NCI-H128 (cell line): ENCODE measurements around the gene CLNK.

Experiments used
- DNase-seq: peaks from one replicate; lab custom pipeline; 2025; ENCODE audit not compliant: unreplicated experiment; lab: John Stamatoyannopoulos, UW

The CLNK gene

DNA sequence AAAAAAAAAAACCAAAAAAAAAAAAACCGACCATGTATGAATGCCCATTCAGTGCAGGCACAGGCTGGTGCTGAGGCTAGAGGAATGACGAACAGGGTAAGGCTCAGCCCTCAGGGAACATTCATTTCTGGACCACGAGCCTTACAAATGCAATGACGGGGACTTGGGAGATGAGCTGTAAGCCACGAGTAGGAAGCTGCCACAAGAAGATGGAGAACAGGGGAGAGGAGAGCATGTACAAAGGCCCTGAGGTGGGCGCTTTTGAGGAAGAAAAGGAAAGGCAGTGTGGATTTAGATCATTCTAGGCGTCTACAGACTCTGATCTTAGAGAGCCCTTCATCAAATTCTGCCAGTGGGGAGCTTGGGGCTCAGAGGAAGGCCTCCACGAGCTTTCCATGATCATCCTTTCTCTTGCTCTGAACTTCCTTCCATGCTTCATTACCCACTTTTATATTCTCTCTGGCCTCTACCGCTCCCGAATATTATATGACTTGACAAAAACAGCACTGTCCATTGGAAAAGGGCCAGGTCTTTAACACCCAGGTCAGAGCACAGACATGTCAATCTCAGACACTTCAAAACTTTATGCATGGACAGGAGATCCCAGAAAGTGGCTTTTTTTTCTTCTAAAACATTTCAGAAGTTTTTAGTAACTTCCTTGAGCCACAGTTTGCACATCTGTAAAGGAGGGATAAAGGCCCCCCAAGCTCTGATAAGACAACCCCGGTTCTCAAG, 224.1 kb downstream of the CLNK start:
- no peak for DNase-seq

DNA sequence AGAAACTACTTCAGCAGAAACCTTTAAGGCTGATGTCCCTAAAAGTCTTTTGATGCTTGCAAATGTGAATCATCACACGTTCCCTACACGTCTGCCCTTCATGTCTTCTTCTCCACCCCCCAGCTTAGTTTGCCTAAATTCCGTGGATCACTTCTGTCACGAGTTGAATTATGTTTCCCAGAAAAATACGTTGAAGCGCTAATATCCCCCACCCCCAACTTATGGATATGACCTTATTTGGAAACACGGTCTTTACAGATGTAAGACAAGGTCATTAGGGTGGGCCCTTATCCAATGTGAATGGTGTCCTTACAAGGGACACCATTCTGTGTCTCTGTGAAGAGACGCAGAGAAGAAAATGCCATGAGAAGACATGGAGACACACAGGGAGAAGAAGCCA, 225.3 kb downstream of the CLNK start:
- DNase-seq, result no peak

DNA sequence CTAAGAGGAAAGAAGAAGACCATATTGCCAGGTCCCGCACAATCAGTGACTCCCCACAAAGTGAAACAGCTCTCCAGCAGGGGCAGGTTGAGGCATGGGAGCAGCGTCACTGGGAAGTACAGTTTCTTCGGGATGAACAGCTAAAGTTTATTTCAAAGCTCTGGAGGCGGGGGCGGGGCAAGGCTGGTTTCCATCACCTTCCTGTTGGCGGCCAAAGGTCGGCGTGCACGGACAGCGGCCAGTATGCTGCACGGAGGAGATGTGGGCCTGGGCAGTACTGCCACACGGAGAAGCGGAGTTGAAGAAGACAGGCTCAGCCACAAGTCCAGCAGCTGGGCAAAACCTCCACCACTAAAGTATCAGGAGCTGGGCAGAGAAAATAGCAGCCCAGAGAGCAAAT, 226.4 kb downstream of the CLNK start:
- no peak for DNase-seq

DNA sequence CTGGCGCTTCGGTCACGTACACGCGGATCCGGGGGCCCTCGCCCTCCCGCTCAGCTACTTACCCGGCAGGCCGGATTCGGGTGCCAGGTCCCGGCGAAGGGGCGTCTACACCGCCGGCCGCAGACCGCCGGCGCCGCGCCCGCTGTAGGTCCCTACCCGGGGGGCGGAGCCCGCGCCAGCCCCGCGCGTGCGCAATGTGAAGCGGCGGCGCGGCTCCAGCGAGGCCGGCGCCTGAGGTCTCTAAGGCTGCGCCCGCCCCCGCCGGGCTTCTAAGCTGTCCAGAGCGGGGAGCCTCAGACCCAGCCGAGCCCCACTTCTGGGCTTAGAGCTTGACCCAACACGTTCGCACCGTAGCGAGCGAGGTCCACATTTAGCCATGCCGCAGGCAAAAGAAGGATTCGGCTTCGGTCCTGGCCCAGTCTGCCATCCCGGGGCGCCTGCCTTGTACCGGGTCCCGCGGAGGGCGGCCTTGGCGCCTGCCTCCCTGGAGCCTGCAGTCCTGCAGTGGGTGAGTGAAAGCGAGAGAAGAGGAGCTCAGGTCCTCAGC, 227.2 kb downstream of the CLNK start, which contains the start of gene ZNF518B:
ZNF518B (minus strand) TSS at position 172 of the 547 bp plus-strand sequence. CDS start 11,098 bp downstream, outside the sequence.
- no peak for DNase-seq

DNA sequence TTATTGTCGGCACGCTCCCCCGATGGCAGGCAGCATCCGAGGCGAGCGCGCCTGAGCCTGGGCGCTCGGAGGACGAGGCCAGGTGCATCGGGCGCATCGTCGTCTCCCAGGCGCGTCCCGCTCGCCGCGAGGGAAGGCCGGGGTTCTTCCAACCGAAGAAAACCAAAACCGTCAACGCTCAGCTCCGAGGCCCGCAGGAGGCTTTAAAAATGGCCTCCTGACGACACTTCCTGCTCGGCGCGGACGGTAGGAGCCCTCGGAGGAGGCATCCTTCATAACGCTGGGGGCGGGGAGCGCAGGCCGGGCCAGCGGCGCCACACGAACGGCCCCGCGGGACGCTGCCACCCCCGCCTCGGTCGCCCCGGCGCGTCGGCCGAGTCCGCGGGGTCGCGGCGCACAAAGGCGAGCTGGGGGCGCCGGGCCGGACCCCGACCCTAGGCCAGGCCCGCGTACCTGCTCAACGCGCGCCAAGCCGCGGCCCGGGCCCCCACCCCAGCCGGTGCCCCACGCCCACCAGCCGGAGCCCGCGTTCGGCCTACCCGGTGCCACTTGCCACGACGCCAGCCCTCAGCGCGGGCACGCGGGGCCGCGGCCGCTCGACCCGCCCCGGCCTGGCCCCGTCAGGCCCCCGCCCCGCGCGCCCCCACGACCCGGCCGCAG, 227.8 kb downstream of the CLNK start:
- DNase-seq, result no peak

DNA sequence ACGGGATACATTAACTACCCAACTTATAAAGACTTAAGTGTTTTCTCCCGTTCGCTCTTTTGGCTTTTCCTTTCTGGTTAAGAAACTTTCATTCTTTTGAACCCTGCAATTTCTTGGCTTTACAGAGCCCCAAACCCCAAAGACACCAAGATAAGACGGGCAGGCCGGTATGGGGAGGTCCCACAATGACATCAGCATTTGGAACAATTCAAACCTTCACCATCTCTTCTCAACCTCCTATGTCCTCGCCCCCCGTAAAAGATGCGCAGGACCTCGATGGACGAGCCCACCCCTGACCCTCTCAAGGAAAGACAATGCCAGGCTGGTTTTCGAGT, 228.3 kb downstream of the CLNK start:
- DNase-seq, result no peak

DNA sequence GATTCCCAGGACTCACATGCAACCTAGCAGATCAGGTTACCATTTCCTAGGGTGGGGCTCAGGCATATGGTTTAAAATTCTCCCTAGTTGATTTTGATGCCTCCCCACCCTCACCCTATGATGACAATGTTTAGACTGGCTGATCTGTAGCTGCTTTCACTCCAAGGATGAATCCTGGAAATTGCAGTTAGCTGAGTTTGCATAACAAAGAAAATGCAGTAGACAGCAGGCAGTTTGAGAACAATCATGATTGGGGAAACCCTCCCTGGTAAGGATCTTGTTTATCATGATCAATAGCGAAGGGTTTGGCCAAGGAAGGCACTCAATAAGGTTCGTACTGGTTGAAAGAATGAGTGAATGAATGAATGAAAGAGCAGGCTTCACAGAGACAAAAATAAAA, 229.4 kb downstream of the CLNK start:
- no peak for DNase-seq

DNA sequence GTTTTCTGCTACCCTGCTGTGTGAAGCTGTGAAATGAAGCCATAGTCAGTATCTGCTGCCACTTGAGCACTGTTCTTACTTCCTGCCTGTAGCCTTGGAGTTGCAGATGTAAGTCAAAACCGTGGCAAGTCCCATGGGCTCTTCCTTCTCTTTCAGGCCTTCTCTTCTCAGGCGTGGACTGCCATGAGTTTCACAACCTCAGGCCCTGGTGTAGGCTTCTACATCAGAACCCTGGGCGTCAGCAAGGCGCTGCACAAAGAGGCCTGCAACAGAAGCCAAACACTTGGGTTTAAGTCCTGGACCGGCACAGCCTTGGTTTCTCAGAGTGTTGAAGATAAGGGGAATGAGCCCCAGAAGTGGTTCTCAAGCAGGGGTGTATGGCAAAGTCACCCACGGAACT, 229.8 kb downstream of the CLNK start:
- no peak for DNase-seq

DNA sequence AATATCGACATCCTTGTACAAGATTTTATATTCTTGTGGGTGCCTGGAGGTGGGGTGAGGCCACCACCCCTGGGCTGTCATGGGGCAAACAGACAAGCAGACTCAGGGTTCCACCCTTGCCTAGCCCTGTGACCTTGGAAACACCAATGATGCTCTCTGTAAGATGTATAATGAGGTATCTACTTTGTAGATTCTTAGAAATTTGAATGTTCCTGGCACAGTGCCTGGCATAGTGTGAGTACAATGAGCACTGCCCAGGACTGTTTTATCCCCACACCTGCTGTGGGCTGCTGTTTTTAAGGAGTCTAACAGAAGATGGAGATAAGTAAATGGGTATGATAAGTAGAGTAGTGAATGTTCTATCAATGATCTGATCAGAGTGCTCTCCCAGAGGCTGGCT, 230.4 kb downstream of the CLNK start:
- DNase-seq, result no peak

DNA sequence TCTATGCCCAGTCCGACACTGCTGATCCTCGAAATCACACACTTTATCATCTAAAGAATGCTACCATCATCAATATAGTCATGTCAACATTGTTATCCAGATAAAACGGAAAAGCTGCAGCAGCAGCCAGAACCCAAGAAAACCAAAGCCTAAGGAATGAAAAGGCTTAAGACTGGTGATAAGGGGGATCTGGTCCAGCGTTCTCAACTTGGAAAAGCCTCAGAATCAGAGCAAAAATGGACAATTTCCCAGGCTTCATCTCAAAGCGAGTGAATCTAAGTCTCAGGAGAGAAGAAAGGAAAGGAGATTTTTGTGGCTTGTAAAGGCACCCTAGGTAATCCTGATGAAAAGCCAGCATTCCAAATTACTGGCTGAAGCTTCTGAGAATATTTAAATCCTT, 235.6 kb downstream of the CLNK start:
- no peak for DNase-seq

DNA sequence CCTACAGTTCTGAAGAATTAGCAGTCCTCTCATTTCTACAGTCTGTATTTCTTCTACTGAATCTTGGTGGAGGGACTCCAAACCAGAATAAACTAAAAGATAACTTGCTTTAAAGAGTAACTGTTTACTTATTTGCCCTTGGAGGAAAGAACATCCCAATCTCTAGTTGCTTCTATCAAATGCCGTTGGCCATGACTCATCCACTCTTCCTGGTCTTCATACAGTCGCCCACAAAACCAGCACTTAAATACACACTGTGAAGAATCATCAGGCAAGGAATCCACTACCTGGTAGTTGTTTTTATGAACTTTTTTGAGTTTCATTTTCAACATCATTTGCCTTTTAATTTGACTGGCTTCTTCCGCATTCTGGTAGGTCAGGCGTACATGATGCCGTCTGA, 241.6 kb downstream of the CLNK start:
- no peak for DNase-seq

DNA sequence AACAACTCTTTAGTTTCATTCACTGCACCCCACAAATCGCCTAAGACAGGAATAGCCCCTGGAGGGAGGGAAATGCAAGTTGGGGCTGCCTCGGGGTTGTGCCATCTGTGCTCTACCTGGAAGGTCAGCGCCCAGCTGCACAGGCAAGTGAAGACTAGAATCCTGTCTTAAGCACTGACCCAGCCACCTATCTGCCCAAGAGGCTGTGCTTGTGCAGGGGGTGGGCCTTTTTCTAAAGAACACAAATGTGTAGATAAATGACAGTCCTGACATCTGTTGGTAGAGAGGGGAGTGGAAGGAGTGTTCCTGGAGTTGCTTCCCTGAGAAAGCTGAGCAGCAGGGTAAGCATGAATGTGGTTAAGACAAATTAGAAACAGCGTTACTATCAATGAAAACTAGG, 243.1 kb downstream of the CLNK start:
- DNase-seq, result no peak

DNA sequence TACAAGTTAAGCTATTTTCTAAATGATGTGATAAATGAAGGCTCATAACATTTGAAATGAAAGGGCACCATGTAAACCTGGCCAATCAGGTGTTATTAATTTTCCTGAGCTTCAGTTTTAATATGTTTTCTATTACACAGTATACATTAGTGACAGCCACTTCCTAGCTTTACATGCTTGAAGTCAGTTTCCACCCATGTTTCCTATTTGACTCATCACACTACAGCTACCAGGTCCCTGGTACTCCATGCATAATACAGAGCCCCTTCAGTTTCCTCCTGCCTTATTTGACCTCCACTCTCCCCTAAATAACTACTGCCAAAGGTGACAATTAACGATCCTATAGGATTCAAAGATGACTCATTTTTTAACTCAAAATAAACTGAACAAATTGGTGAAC, 245.6 kb downstream of the CLNK start:
- no peak for DNase-seq

DNA sequence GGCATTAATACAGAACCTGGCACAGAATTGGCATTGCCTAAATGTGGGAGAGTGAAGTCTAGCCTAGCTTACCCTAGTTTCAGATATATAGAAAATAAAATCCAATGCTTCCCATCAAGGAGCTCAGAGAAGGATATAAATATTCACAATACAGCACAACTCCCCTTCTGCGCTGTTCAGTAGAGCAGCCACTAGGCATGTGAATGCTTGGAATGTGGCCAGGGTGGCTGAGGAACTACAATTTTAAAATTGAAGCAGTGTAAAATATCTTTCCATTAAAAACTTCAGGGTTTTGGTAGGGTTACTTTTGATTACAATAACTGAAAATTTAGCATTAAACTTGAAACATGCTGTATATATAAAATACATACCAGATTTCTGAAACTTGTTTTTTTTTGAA, 246.8 kb downstream of the CLNK start:
- DNase-seq, result no peak
